Inflammatory macrophage treated with lipopolysaccharide for 1 hour (primary cell): ENCODE results near the gene ELP2.

Experiments used
- DNase-seq, 2 donors: peaks; one replicate each; pipeline ENCODE4 v3.0.0-alpha.2; 2020 to 2022

ELP2 gene

DNA sequence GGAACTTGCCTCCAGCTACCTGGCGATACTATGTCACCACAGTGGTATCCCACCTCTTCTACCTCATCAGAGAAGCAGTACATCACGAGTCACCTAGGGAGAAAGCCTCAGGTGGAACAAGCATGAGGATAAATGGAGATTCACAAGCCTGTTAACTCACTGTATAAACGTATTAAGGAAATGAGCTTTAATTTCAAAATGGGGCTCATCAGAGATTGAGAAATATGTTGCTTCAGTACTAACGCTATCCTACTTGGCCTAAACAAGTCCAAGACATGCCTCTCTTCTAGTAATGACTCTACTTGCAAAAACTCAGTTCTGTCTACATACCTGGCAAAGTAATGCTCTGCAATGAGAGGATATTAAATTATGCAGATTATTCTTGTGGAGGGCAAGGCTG lies 4.9 kb upstream of the ELP2 start:
- DNase-seq: no peak

- DNase-seq: no peak
Observed at GRCh38 chr18:36126668-36127067, 3.0 kb upstream of the ELP2 start.

- peak in 1 of 2 donors; percentile 7 for DNase-seq
Observed at GRCh38 chr18:36127836-36128529, 1.7 kb upstream of the ELP2 start.

GRCh38 chr18:36128530-36128870 lies 1.2 kb upstream of the ELP2 start:
- DNase-seq: peak in 1 of 2 donors; percentile 2

GRCh38 chr18:36128907-36129299 lies 796 bp upstream of the ELP2 start:
- no peak for DNase-seq

GRCh38 chr18:36130039-36130831 lies 536 bp downstream of the ELP2 start:
- DNase-seq: peak; percentile 24 to 37

- no peak for DNase-seq
Observed at GRCh38 chr18:36130883-36131653, 1.4 kb downstream of the ELP2 start.

- DNase-seq: no peak
Observed at GRCh38 chr18:36131692-36132483, 2.2 kb downstream of the ELP2 start.

DNA sequence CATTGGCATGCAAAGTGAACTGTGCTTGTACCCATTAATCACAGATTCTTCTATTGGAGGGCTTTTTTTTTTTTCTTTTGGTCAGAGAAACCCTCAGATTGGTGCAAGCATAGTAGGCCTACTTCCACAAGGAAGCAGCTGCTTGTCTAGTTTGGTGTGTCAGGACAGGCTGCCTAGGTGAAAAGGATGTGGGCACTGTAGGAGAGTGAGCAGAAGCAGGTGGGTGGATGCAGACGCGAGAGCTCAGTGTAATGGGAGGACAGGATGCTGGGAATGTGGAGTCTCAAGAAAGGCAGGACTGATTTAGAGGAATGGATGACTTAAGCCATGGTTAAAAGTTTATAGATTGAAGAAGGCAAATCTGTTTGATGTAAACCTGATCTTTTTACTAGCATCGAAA lies 3.1 kb downstream of the ELP2 start:
- DNase-seq: no peak

- no peak for DNase-seq
Observed at GRCh38 chr18:36135264-36135663, 5.6 kb downstream of the ELP2 start.

DNA sequence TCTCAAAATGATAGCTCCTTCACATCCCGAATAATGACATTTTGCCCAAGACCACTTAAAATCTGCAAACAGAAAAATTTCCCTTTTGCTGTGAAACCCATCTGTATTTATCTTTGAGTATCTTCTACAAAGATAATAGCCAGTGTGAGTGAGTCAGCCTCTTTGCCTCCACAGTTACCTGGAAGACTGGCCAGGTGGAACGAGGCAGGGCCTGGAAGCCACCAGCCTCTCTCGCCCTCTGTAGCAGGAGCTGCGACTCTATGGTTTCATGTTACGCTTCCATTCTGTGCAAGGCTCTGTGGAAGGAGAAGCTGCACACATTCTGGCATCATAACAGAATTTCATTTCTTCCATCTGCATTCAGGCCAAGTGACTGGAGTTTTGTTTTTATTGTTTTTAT lies 9.5 kb downstream of the ELP2 start:
- no peak for DNase-seq

- DNase-seq: no peak
Observed at GRCh38 chr18:36141576-36141975, 11.9 kb downstream of the ELP2 start.

DNA sequence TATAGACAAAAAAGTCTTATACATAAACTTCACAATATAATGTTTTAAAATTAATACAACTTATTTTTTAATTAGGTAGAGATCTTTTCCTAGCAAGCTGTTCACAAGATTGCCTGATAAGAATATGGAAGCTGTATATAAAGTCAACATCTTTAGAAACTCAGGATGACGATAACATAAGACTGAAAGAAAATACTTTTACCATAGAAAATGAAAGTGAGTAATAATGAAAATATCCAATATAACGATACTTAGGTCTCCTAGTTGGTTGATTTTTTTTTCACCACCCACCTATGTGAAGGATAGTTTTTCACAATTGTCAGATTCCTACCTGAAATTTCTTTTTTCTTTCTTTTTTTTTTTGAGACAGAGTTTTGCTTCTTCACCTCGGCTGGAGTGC lies 13.1 kb downstream of the ELP2 start:
- no peak for DNase-seq

DNA sequence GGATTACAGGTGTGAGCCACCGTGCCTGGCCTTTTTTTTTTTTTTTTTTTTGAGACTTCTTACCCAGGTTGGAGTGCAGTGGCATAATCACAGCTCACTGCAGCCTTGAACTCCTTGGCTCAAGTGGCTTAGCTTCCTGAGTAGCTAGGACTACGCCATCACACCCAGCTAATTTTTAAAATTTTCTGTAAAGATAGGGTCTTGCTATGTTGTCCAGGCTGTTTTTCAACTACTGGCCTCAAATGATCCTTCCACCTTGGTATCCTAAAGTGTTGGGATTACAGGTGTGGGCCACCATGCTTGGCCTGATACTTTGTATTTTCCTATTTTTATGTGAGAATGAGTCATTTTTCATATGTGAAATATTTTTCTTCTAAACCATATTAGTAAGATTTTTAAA lies 13.7 kb downstream of the ELP2 start:
- DNase-seq: no peak

GRCh38 chr18:36149514-36150289 lies 20.0 kb downstream of the ELP2 start:
- no peak for DNase-seq

- no peak for DNase-seq
Observed at GRCh38 chr18:36152781-36153180, 23.1 kb downstream of the ELP2 start.

DNA sequence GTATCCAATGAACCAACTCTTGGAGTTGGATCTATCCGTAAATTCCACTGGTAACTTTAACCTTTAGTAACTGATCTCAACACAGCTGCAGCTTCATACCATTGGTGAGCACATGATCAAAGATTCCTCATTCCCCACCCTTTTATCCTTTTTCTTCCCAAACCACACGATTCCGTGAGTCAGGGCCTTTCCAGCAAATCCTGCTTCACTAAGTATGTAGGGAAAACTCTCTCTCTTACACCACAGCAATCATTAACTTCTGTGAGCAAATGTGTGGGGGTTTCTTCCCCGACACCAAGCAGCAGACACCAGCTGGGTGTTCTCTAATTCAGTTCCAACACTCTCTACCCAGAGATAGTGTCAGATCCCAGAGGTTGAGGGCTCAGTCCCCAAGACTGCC lies 23.5 kb downstream of the ELP2 start:
- no peak for DNase-seq

DNA sequence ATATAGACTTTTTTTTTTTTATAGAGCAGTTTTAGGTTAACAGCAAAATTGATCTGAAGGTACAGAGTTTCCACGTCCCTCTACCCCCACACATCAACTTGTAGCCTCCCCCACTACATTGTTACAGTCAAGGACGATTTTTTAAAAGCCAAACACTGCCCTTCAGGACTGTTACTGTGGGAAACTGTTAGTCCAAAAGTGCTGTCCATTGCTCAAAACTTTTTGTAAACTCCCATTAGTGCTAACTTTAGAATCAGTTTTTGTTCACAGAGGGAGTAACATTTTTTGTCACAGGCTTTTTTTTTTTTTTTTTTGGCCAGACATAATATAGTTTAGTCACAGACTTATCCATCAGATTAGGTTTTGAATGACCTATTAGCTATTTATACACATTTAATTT lies 24.1 kb downstream of the ELP2 start:
- DNase-seq: no peak

DNA sequence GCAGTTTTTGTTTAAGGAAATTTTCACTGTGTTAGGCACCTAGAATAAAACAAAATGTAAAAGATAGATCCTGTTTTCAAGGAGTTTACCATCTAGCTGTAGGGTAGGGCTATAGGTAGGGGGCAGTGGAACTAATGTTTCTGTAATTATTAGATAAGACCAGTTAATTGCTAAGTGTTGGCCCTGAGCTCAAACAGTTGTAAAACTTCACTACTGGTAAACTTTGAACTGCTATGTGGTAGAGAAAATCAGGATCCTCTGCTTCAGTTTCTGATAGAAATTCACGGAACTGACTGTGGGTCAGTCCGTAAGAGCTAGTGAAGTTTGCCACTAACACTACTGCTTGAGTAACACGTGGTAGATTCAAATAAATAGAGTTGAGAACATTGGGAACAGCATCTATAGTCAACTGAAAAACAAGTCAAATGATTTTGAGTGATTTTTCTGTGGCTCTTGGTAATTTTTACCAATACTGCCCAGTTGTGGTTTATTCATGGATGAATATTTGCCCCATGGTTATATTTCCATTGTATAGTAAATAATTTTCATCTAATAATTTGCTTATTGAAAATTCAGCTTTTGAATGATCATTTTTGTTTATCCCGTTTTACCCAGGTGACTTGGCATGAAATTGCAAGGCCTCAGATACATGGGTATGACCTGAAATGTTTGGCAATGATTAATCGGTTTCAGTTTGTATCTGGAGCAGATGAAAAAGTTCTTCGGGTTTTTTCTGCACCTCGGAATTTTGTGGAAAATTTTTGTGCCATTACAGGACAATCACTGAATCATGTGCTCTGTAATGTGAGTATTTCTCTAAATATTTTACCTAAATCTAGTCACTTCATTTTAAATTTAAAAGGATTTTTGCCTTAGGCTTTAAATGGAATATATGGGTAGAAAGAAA lies 26.4 kb downstream of the ELP2 start:
- DNase-seq: no peak

DNA sequence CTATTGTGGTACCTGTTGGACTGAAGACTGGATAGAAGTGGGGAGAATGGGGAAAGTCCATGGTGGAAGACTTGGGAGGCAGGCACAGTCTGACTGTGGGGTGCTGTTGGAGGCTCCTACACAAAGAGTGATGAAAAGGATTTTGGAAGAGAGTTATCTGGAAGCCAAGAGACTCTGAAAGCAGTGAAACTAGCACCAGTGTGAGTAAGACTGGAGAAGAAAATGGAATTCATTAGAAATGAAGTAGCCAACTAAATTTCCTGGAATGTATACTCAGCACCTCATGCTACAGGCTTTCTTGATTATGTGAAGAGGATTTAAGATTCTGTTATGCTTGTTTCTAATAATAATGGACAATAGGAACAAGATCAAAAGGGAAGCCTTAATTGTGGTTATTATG lies 27.7 kb downstream of the ELP2 start:
- no peak for DNase-seq

GRCh38 chr18:36158266-36158867 lies 28.7 kb downstream of the ELP2 start:
- DNase-seq: no peak
